Large intestine (tissue), 3 donors: Measurements from ENCODE around the gene ARHGAP42. TPM values are rescaled to one million over a fixed set of nuclear protein-coding genes. Genes with fewer than 3 reads are reported as not detected.

Source experiments
- DNase-seq, 2 donors: peaks; one replicate each; pipeline versions ENCODE4 v3.0.0 to v3.0.0-alpha.2; 2013
- H3K27ac ChIP-seq: one replicate; pipeline ENCODE4 v1.5.1; 2013; ENCODE audit warnings: low read length
- H3K27me3 ChIP-seq: 2 replicates; pipeline ENCODE4 v1.6.1; 2013; ENCODE audit warnings: low read length; ENCODE audit not compliant: control insufficient read depth, insufficient read depth
- H3K36me3 ChIP-seq: 2 replicates; pipeline ENCODE4 v1.6.1; 2013; ENCODE audit warnings: low read length; ENCODE audit not compliant: control insufficient read depth, insufficient read depth
- H3K4me1 ChIP-seq: one replicate; pipeline ENCODE4 v1.6.1; 2013; ENCODE audit warnings: low read length; ENCODE audit not compliant: control insufficient read depth, insufficient read depth
- H3K4me3 ChIP-seq: one replicate; pipeline ENCODE4 v1.5.1; 2013; ENCODE audit warnings: low read length
- H3K9me3 ChIP-seq: one replicate; pipeline ENCODE4 v1.6.1; 2013; ENCODE audit warnings: mild to moderate bottlenecking, low read depth, low read length, moderate library complexity; ENCODE audit not compliant: control insufficient read depth
- WGBS: methylation state at CpG from one replicate; pipeline ENCODE4 v1.1.5; 2013; ENCODE audit warnings: low lambda C conversion rate; ENCODE audit not compliant: insufficient coverage; 5-methylcytosine and 5-hydroxymethylcytosine counted together
- polyA plus RNA-seq: library from polyadenylated mRNA; unstranded; fragments of 120-200 nt; gene quantifications from one replicate; pipeline ENCODE4 v1.2.1, GENCODE V29; 2013

The ARHGAP42 gene
- polyA plus RNA-seq, 1 donor, result 18.2 TPM

GRCh38 chr11:100827934-100828661 is 141.0 kb downstream of the ARHGAP42 start:
- H3K4me1 ChIP-seq, result peaks cover 3% of the 10 kb centered on the region
- DNase-seq, result peak in 1 of 2 donors; percentile 52
- H3K27ac ChIP-seq, result no peak overlapping the region
- WGBS, result no CpG with 5 or more reads among the region's 1 CpG
- no peaks in the 10 kb centered on the region for H3K36me3 ChIP-seq
- H3K9me3 ChIP-seq, result no peaks in the 10 kb centered on the region
- no peak overlapping the region for H3K4me3 ChIP-seq
- H3K27me3 ChIP-seq, result no peaks in the 10 kb centered on the region

- peak in 1 of 2 donors; percentile 29 for DNase-seq
- H3K4me3 ChIP-seq, result no peak overlapping the region
- no CpG with 5 or more reads among the region's 7 CpGs for WGBS
- H3K27ac ChIP-seq, result no peak overlapping the region
- no peaks in the 10 kb centered on the region for H3K36me3 ChIP-seq
- H3K4me1 ChIP-seq, result peaks cover 3% of the 10 kb centered on the region
- no peaks in the 10 kb centered on the region for H3K27me3 ChIP-seq
- no peaks in the 10 kb centered on the region for H3K9me3 ChIP-seq
Observed at GRCh38 chr11:100830274-100830673, 143.2 kb downstream of the ARHGAP42 start.

- DNase-seq, result no peak
- no peak overlapping the region for H3K27ac ChIP-seq
- no peaks in the 10 kb centered on the region for H3K9me3 ChIP-seq
- WGBS, result 71% methylated on average over 2 of the region's 6 CpGs
- H3K4me1 ChIP-seq, result peaks cover 3% of the 10 kb centered on the region
- no peaks in the 10 kb centered on the region for H3K27me3 ChIP-seq
- H3K36me3 ChIP-seq, result no peaks in the 10 kb centered on the region
- H3K4me3 ChIP-seq, result no peak overlapping the region
Observed at GRCh38 chr11:100830978-100831732, 144.1 kb downstream of the ARHGAP42 start.

- H3K36me3 ChIP-seq, result no peaks in the 10 kb centered on the region
- no peaks in the 10 kb centered on the region for H3K27me3 ChIP-seq
- no peaks in the 10 kb centered on the region for H3K9me3 ChIP-seq
- H3K4me1 ChIP-seq, result peaks cover 3% of the 10 kb centered on the region
- no peak overlapping the region for H3K4me3 ChIP-seq
- no peak for DNase-seq
- no peak overlapping the region for H3K27ac ChIP-seq
- WGBS, result no CpG with 5 or more reads among the region's 5 CpGs
Observed at GRCh38 chr11:100831929-100832494, 144.9 kb downstream of the ARHGAP42 start.

GRCh38 chr11:100832829-100833228 is 145.7 kb downstream of the ARHGAP42 start:
- H3K4me1 ChIP-seq, result peaks cover 3% of the 10 kb centered on the region
- H3K27ac ChIP-seq, result no peak overlapping the region
- no peaks in the 10 kb centered on the region for H3K27me3 ChIP-seq
- WGBS, result no CpG with 5 or more reads among the region's 1 CpG
- no peaks in the 10 kb centered on the region for H3K36me3 ChIP-seq
- peak in 1 of 2 donors; percentile 27 for DNase-seq
- no peaks in the 10 kb centered on the region for H3K9me3 ChIP-seq
- H3K4me3 ChIP-seq, result no peak overlapping the region

GRCh38 chr11:100833276-100833675 is 146.2 kb downstream of the ARHGAP42 start:
- H3K9me3 ChIP-seq, result no peaks in the 10 kb centered on the region
- no peaks in the 10 kb centered on the region for H3K36me3 ChIP-seq
- no peak overlapping the region for H3K27ac ChIP-seq
- H3K4me3 ChIP-seq, result no peak overlapping the region
- H3K27me3 ChIP-seq, result no peaks in the 10 kb centered on the region
- DNase-seq, result no peak
- peaks cover 3% of the 10 kb centered on the region for H3K4me1 ChIP-seq

- Histone ChIP-seq H3K4me1 (peaks cover 3% of the 10 kb centered on the region), H3K9me3 (no peaks in the 10 kb centered on the region), H3K27me3 (no peaks in the 10 kb centered on the region), H3K27ac (no peak overlapping the region), H3K36me3 (no peaks in the 10 kb centered on the region), H3K4me3 (no peak overlapping the region)
- WGBS, result 60% methylated on average over 1 of the region's 1 CpG
- DNase-seq, result no peak
Observed at GRCh38 chr11:100835854-100836253, 148.8 kb downstream of the ARHGAP42 start.

- no peak overlapping the region for H3K4me3 ChIP-seq
- peaks cover 3% of the 10 kb centered on the region for H3K4me1 ChIP-seq
- H3K27ac ChIP-seq, result no peak overlapping the region
- no peaks in the 10 kb centered on the region for H3K27me3 ChIP-seq
- no CpG with 5 or more reads among the region's 2 CpGs for WGBS
- no peaks in the 10 kb centered on the region for H3K9me3 ChIP-seq
- DNase-seq, result no peak
- H3K36me3 ChIP-seq, result no peaks in the 10 kb centered on the region
Observed at GRCh38 chr11:100837311-100837710, 150.2 kb downstream of the ARHGAP42 start.

- Histone ChIP-seq H3K9me3 (no peaks in the 10 kb centered on the region), H3K27me3 (no peaks in the 10 kb centered on the region), H3K27ac (no peak overlapping the region), H3K4me3 (no peak overlapping the region), H3K4me1 (no peaks in the 10 kb centered on the region), H3K36me3 (no peaks in the 10 kb centered on the region)
- DNase-seq, result no peak
- 90% methylated on average over 2 of the region's 4 CpGs for WGBS
Observed at GRCh38 chr11:100841711-100842407, 154.8 kb downstream of the ARHGAP42 start.

- DNase-seq, result no peak
- Histone ChIP-seq H3K27ac (no peak overlapping the region), H3K36me3 (no peaks in the 10 kb centered on the region), H3K27me3 (no peaks in the 10 kb centered on the region), H3K4me3 (no peak overlapping the region), H3K9me3 (no peaks in the 10 kb centered on the region), H3K4me1 (peaks cover 4% of the 10 kb centered on the region)
- WGBS, result no CpG with 5 or more reads among the region's 3 CpGs
Observed at GRCh38 chr11:100847696-100848216, 160.7 kb downstream of the ARHGAP42 start.
